Neural cell (in vitro differentiated cells): ENCODE results near the gene PM20D2.

Experiments used
- EP300 ChIP-seq: fragments of 450-650 bp; conservative IDR thresholded peaks from 2 replicates; pipeline ENCODE4 v1.6.1; 2014; ENCODE audit warnings: antibody characterized with exemption, mild to moderate bottlenecking, moderate library complexity; ENCODE audit not compliant: poor library complexity, severe bottlenecking
- EZH2 ChIP-seq: fragments of 200-600, 300-800 bp; shearing (Covaris generic), sonication (generic); IDR thresholded peaks from 2 replicates; pipeline ENCODE4 v1.6.1; 2014; ENCODE audit warnings: antibody characterized with exemption, low read length, borderline replicate concordance, mild to moderate bottlenecking; ENCODE audit not compliant: insufficient read depth, poor library complexity, severe bottlenecking
- MXI1 ChIP-seq: fragments of 450-650 bp; conservative IDR thresholded peaks from 2 replicates; pipeline ENCODE4 v1.6.1; 2014; ENCODE audit warnings: antibody characterized with exemption, mild to moderate bottlenecking; ENCODE audit not compliant: poor library complexity, severe bottlenecking
- POLR2AphosphoS5 ChIP-seq: IDR thresholded peaks from 2 replicates; pipeline ENCODE4 v1.6.1; 2012
- RAD21 ChIP-seq: fragments of 450-650 bp; conservative IDR thresholded peaks from 2 replicates; pipeline ENCODE4 v1.6.1; 2014; ENCODE audit warnings: antibody characterized with exemption, mild to moderate bottlenecking, moderate library complexity
- TAF1 ChIP-seq: IDR thresholded peaks from 2 replicates; pipeline ENCODE4 v1.6.1; 2012; ENCODE audit warnings: low read depth
- TF ChIP-seq, protein P1 (sequence below): fragments of 450-650 bp; IDR thresholded peaks from 2 replicates; pipeline ENCODE4 v1.5.1; 2014; ENCODE audit warnings: antibody characterized with exemption, mild to moderate bottlenecking, moderate library complexity; ENCODE audit not compliant: poor library complexity, severe bottlenecking
- TF ChIP-seq, protein P2 (sequence below): IDR thresholded peaks from 2 replicates; pipeline ENCODE4 v1.6.1; 2012; ENCODE audit warnings: borderline replicate concordance

DNA sequence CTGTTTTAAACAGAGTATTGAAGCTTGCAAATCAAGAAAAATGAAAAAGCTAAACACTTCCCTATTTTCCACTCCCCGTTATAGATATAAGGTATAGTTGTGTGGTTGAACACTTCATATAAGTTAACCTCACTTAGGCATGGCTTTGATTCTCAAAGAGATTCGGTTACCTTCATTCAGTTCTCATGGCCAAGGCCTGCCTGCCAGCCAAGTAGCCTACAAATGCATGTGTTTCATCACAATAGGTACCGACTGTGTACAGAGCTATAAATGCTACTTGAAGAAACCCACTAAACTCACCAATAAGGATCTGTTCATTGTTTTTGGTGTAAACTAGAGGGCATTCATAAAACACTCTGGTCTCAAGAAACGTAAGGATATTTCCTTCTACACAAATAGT, 27.8 kb downstream of the PM20D2 start:
- TF ChIP-seq, protein P1, sequence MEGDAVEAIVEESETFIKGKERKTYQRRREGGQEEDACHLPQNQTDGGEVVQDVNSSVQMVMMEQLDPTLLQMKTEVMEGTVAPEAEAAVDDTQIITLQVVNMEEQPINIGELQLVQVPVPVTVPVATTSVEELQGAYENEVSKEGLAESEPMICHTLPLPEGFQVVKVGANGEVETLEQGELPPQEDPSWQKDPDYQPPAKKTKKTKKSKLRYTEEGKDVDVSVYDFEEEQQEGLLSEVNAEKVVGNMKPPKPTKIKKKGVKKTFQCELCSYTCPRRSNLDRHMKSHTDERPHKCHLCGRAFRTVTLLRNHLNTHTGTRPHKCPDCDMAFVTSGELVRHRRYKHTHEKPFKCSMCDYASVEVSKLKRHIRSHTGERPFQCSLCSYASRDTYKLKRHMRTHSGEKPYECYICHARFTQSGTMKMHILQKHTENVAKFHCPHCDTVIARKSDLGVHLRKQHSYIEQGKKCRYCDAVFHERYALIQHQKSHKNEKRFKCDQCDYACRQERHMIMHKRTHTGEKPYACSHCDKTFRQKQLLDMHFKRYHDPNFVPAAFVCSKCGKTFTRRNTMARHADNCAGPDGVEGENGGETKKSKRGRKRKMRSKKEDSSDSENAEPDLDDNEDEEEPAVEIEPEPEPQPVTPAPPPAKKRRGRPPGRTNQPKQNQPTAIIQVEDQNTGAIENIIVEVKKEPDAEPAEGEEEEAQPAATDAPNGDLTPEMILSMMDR: no peak
- TF ChIP-seq POLR2AphosphoS5 (no peak), MXI1 (no peak), EZH2 (no peak), TAF1 (no peak), EP300 (no peak), RAD21 (no peak)
- TF ChIP-seq, protein P2, sequence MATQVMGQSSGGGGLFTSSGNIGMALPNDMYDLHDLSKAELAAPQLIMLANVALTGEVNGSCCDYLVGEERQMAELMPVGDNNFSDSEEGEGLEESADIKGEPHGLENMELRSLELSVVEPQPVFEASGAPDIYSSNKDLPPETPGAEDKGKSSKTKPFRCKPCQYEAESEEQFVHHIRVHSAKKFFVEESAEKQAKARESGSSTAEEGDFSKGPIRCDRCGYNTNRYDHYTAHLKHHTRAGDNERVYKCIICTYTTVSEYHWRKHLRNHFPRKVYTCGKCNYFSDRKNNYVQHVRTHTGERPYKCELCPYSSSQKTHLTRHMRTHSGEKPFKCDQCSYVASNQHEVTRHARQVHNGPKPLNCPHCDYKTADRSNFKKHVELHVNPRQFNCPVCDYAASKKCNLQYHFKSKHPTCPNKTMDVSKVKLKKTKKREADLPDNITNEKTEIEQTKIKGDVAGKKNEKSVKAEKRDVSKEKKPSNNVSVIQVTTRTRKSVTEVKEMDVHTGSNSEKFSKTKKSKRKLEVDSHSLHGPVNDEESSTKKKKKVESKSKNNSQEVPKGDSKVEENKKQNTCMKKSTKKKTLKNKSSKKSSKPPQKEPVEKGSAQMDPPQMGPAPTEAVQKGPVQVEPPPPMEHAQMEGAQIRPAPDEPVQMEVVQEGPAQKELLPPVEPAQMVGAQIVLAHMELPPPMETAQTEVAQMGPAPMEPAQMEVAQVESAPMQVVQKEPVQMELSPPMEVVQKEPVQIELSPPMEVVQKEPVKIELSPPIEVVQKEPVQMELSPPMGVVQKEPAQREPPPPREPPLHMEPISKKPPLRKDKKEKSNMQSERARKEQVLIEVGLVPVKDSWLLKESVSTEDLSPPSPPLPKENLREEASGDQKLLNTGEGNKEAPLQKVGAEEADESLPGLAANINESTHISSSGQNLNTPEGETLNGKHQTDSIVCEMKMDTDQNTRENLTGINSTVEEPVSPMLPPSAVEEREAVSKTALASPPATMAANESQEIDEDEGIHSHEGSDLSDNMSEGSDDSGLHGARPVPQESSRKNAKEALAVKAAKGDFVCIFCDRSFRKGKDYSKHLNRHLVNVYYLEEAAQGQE: no peak
